BLaER1 (cell line): ENCODE measurements around the gene SDK2.
A peak's percentile ranks its signal among the peaks of the same experiment; 100 is the strongest.

ENCODE experiments used
- H3K27ac ChIP-seq: shearing (Covaris generic); formaldehyde crosslinking; 2 replicates; pipeline ENCODE4 v1.8.1; 2022
- H3K27me3 ChIP-seq: shearing (Covaris generic); formaldehyde crosslinking; 2 replicates; pipeline ENCODE4 v1.8.1; 2022
- H3K36me3 ChIP-seq: shearing (Covaris generic); formaldehyde crosslinking; 2 replicates; pipeline ENCODE4 v1.8.1; 2022
- H3K4me1 ChIP-seq: shearing (Covaris generic); formaldehyde crosslinking; 2 replicates; pipeline ENCODE4 v1.8.1; 2022
- H3K4me2 ChIP-seq: shearing (Covaris generic); formaldehyde crosslinking; 2 replicates; pipeline ENCODE4 v1.8.1; 2022
- H3K4me3 ChIP-seq: shearing (Covaris generic); formaldehyde crosslinking; 2 replicates; pipeline ENCODE4 v1.8.1; 2022
- H3K9ac ChIP-seq: shearing (Covaris generic); formaldehyde crosslinking; 2 replicates; pipeline ENCODE4 v1.8.1; 2022
- H3K9me3 ChIP-seq: shearing (Covaris generic); formaldehyde crosslinking; 2 replicates; pipeline ENCODE4 v1.8.1; 2022
- H4K20me1 ChIP-seq: shearing (Covaris generic); formaldehyde crosslinking; 2 replicates; pipeline ENCODE4 v1.8.1; 2022
- Cebpa-rat ChIP-seq: shearing (Covaris generic); IDR thresholded peaks from 2 replicates; pipeline ENCODE4 v1.8.1; 2022

The SDK2 gene

GRCh38 chr17:73297934-73298861, 346.0 kb downstream of the SDK2 start:
- TF ChIP-seq Cebpa-rat, result no peak
- H3K27me3 ChIP-seq, result no peaks in the 10 kb centered on the region
- H3K27ac ChIP-seq, result peak overlapping the region; percentile 52
- no peaks in the 10 kb centered on the region for H3K9me3 ChIP-seq
- H4K20me1 ChIP-seq, result peaks cover 6% of the 10 kb centered on the region; the same call in 1 of the 2 replicates
- peak overlapping the region; percentile 16; the same call in 1 of the 2 replicates for H3K9ac ChIP-seq
- peak overlapping the region; percentile 84 for H3K4me2 ChIP-seq
- peak overlapping the region; percentile 34; the same call in 1 of the 2 replicates for H3K4me3 ChIP-seq
- no peaks in the 10 kb centered on the region for H3K36me3 ChIP-seq
- peaks cover 38% of the 10 kb centered on the region for H3K4me1 ChIP-seq

- Histone ChIP-seq H3K4me1 (peaks cover 66% of the 10 kb centered on the region), H3K9ac (no peak overlapping the region), H3K4me2 (peak overlapping the region; percentile 91), H3K36me3 (no peaks in the 10 kb centered on the region), H3K4me3 (no peak overlapping the region), H3K27ac (peak overlapping the region; percentile 19; the same call in 1 of the 2 replicates), H3K9me3 (no peaks in the 10 kb centered on the region), H3K27me3 (no peaks in the 10 kb centered on the region), H4K20me1 (peaks cover 26% of the 10 kb centered on the region)
- peak; percentile 63; the same call in 1 of the 2 replicates for TF ChIP-seq Cebpa-rat
Measured at GRCh38 chr17:73293480-73293911, 350.7 kb downstream of the SDK2 start.

- Histone ChIP-seq H3K4me1 (peaks cover 62% of the 10 kb centered on the region), H3K9ac (no peak overlapping the region), H3K36me3 (no peaks in the 10 kb centered on the region), H3K4me3 (no peak overlapping the region), H3K9me3 (no peaks in the 10 kb centered on the region), H3K4me2 (peak overlapping the region; percentile 91), H3K27me3 (no peaks in the 10 kb centered on the region), H3K27ac (peak overlapping the region; percentile 19; the same call in 1 of the 2 replicates), H4K20me1 (peaks cover 24% of the 10 kb centered on the region)
- TF ChIP-seq Cebpa-rat, result no peak
Measured at GRCh38 chr17:73293031-73293430, 351.2 kb downstream of the SDK2 start.

GRCh38 chr17:73292031-73292531, 352.2 kb downstream of the SDK2 start:
- Histone ChIP-seq H3K4me1 (peaks cover 55% of the 10 kb centered on the region), H3K9ac (peak overlapping the region; percentile 62), H3K27me3 (no peaks in the 10 kb centered on the region), H4K20me1 (peaks cover 33% of the 10 kb centered on the region), H3K4me2 (peak overlapping the region; percentile 91), H3K4me3 (peak overlapping the region; percentile 19; the same call in 1 of the 2 replicates), H3K27ac (peak overlapping the region; percentile 76), H3K9me3 (no peaks in the 10 kb centered on the region), H3K36me3 (no peaks in the 10 kb centered on the region)
- no peak for TF ChIP-seq Cebpa-rat

GRCh38 chr17:73291260-73291801, 352.9 kb downstream of the SDK2 start:
- peak overlapping the region; percentile 76 for H3K27ac ChIP-seq
- H3K9ac ChIP-seq, result peak overlapping the region; percentile 62
- peaks cover 41% of the 10 kb centered on the region for H4K20me1 ChIP-seq

GRCh38 chr17:73290399-73291259, 353.6 kb downstream of the SDK2 start:
- Histone ChIP-seq H3K9ac (peak overlapping the region; percentile 62; the same call in 1 of the 2 replicates), H3K27ac (peak overlapping the region; percentile 76), H3K4me2 (peak overlapping the region; percentile 91), H3K4me1 (peaks cover 55% of the 10 kb centered on the region), H3K27me3 (no peaks in the 10 kb centered on the region), H3K36me3 (peaks cover 8% of the 10 kb centered on the region), H4K20me1 (peaks cover 43% of the 10 kb centered on the region), H3K9me3 (no peaks in the 10 kb centered on the region), H3K4me3 (peak overlapping the region; percentile 19)
- TF ChIP-seq Cebpa-rat, result peak; percentile 62

More at GRCh38 chr17:73291260-73291801, 352.9 kb downstream of the SDK2 start:
- TF ChIP-seq Cebpa-rat, result no peak
- peak overlapping the region; percentile 19; the same call in 1 of the 2 replicates for H3K4me3 ChIP-seq
- peaks cover 55% of the 10 kb centered on the region for H3K4me1 ChIP-seq
- H3K9me3 ChIP-seq, result no peaks in the 10 kb centered on the region
- H3K4me2 ChIP-seq, result peak overlapping the region; percentile 91
- no peaks in the 10 kb centered on the region for H3K27me3 ChIP-seq
- peaks cover 1% of the 10 kb centered on the region; the same call in 1 of the 2 replicates for H3K36me3 ChIP-seq

- H3K4me1 ChIP-seq, result peaks cover 62% of the 10 kb centered on the region
- H3K4me2 ChIP-seq, result peak overlapping the region; percentile 91
- peaks cover 45% of the 10 kb centered on the region for H4K20me1 ChIP-seq
- H3K27ac ChIP-seq, result 0 out of 2 replicates have a peak overlapping the region, but pooled peaks have one; percentile 76
- H3K9ac ChIP-seq, result no peak overlapping the region
- no peaks in the 10 kb centered on the region for H3K27me3 ChIP-seq
- no peak for TF ChIP-seq Cebpa-rat
- H3K9me3 ChIP-seq, result no peaks in the 10 kb centered on the region
- H3K4me3 ChIP-seq, result no peak overlapping the region
- H3K36me3 ChIP-seq, result peaks cover 17% of the 10 kb centered on the region
Measured at GRCh38 chr17:73289549-73290254, 354.5 kb downstream of the SDK2 start.

GRCh38 chr17:73288534-73289302, 355.5 kb downstream of the SDK2 start:
- Histone ChIP-seq H3K4me3 (no peak overlapping the region), H3K9ac (no peak overlapping the region), H3K4me2 (0 out of 2 replicates have a peak overlapping the region, but pooled peaks have one; percentile 5), H3K9me3 (no peaks in the 10 kb centered on the region), H4K20me1 (peaks cover 55% of the 10 kb centered on the region), H3K27ac (no peak overlapping the region), H3K4me1 (peaks cover 67% of the 10 kb centered on the region), H3K36me3 (peaks cover 17% of the 10 kb centered on the region), H3K27me3 (no peaks in the 10 kb centered on the region)
- TF ChIP-seq Cebpa-rat, result no peak
